ENCODE data around the gene STXBP5L.
"Not testable (repeated sequence)": the region's sequence is repeated elsewhere in the genome, so short reads cannot be mapped to it uniquely, and the experiment has no call there.

Gene STXBP5L

GRCh38 chr3:120908030-120908794 is at the start of gene STXBP5L:
Gene STXBP5L (plus strand): TSS chr3:120908205. CDS start chr3:120909579, 1,374 bp downstream.
- peak; percentile 64 for DNase-seq (ENCODE audit: low spot score)

GRCh38 chr3:120858521-120858920 is 49.5 kb upstream of the STXBP5L start:
- peak; percentile 15 for DNase-seq (ENCODE audit: low spot score)

GRCh38 chr3:120864541-120864940 is 43.5 kb upstream of the STXBP5L start:
- no peak for DNase-seq (ENCODE audit: low spot score)

- no peak for DNase-seq (ENCODE audit: low spot score)
These were observed 32.5 kb upstream of the STXBP5L start for GRCh38 chr3:120875507-120875906.

- no peak for DNase-seq (ENCODE audit: low spot score)
These were observed 32.0 kb upstream of the STXBP5L start for GRCh38 chr3:120875989-120876388.

- no peak for DNase-seq (ENCODE audit: low spot score)
These were observed 28.6 kb upstream of the STXBP5L start for GRCh38 chr3:120879411-120879810.

GRCh38 chr3:120892921-120893320 is 15.1 kb upstream of the STXBP5L start:
- no peak for DNase-seq (ENCODE audit: low spot score)

- peak; percentile 75 for DNase-seq (ENCODE audit: low spot score)
These were observed 13.5 kb upstream of the STXBP5L start for GRCh38 chr3:120894316-120895057.

- not testable (repeated sequence) for DNase-seq (ENCODE audit: low spot score)
These were observed 6.3 kb upstream of the STXBP5L start for GRCh38 chr3:120901716-120902115.

GRCh38 chr3:120903221-120903620 is 4.8 kb upstream of the STXBP5L start:
- DNase-seq (ENCODE audit: low spot score), result no peak

GRCh38 chr3:120907659-120908029 is 361 bp upstream of the STXBP5L start:
- no peak for DNase-seq (ENCODE audit: low spot score)

GRCh38 chr3:120908795-120909601 is 993 bp downstream of the STXBP5L start:
- DNase-seq (ENCODE audit: low spot score), result no peak

GRCh38 chr3:120909602-120909878 is 1.5 kb downstream of the STXBP5L start:
- DNase-seq (ENCODE audit: low spot score), result no peak

GRCh38 chr3:120926146-120926545 is 18.1 kb downstream of the STXBP5L start:
- DNase-seq (ENCODE audit: low spot score), result no peak

- no peak for DNase-seq (ENCODE audit: low spot score)
These were observed 21.0 kb downstream of the STXBP5L start for GRCh38 chr3:120928991-120929390.

- no peak for DNase-seq (ENCODE audit: low spot score)
These were observed 23.6 kb downstream of the STXBP5L start for GRCh38 chr3:120931593-120931992.

- DNase-seq (ENCODE audit: low spot score), result no peak
These were observed 48.1 kb downstream of the STXBP5L start for GRCh38 chr3:120956143-120956542.

- no peak for DNase-seq (ENCODE audit: low spot score)
These were observed 74.8 kb downstream of the STXBP5L start for GRCh38 chr3:120982608-120983320.

GRCh38 chr3:120983321-120983665 is 75.3 kb downstream of the STXBP5L start:
- DNase-seq (ENCODE audit: low spot score), result no peak

- no peak for DNase-seq (ENCODE audit: low spot score)
These were observed 75.8 kb downstream of the STXBP5L start for GRCh38 chr3:120983841-120984240.

GRCh38 chr3:120985242-120985641 is 77.2 kb downstream of the STXBP5L start:
- no peak for DNase-seq (ENCODE audit: low spot score)

GRCh38 chr3:120988994-120989393 is 81.0 kb downstream of the STXBP5L start:
- no peak for DNase-seq (ENCODE audit: low spot score)

Measured in COLO829 (cell line).